Hematopoietic multipotent progenitor cell treated with erythropoietin and hydrocortisone succinate and interleukin-3 and kit ligand, for 15 days (in vitro differentiated cells): Measurements from ENCODE around the gene PSEN1.

Source experiments
- DNase-seq: peaks from one replicate; pipeline ENCODE4 v3.0.0-alpha.2; 2015; ENCODE audit warnings: low spot score

Gene PSEN1

DNA sequence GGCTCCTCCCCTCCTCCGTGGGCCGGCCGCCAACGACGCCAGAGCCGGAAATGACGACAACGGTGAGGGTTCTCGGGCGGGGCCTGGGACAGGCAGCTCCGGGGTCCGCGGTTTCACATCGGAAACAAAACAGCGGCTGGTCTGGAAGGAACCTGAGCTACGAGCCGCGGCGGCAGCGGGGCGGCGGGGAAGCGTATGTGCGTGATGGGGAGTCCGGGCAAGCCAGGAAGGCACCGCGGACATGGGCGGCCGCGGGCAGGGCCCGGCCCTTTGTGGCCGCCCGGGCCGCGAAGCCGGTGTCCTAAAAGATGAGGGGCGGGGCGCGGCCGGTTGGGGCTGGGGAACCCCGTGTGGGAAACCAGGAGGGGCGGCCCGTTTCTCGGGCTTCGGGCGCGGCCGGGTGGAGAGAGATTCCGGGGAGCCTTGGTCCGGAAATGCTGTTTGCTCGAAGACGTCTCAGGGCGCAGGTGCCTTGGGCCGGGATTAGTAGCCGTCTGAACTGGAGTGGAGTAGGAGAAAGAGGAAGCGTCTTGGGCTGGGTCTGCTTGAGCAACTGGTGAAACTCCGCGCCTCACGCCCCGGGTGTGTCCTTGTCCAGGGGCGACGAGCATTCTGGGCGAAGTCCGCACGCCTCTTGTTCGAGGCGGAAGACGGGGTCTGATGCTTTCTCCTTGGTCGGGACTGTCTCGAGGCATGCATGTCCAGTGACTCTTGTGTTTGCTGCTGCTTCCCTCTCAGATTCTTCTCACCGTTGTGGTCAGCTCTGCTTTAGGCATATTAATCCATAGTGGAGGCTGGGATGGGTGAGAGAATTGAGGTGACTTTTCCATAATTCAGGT, at the start of gene PSEN1:
TSS of gene PSEN1 (plus strand) at position 121 of the 839 bp plus-strand sequence. CDS start 11,513 bp downstream, outside the sequence.
- peak; percentile 94 for DNase-seq

- DNase-seq, result no peak
Measured at GRCh38 chr14:73091044-73091443, 45.3 kb upstream of the PSEN1 start.

DNA sequence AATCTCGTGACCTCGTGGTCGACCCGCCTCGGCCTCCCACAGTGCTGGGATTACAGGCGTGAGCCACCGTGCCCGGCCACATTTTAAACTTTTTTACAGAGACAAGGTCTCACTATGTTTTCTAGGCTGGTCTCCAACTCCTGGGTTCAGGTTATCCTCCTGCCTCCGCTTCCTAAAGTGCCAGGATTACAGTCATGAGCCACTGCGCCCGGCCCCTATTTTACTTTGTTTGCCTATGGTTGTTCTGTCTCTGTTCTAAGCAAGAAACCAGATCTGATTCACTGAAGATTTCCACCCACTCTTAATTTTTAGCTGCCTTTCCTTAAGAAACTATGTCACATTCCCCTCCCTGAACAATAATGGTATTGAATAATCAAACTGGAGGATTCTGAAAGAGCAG, 38.9 kb upstream of the PSEN1 start:
- no peak for DNase-seq

- DNase-seq, result no peak
Measured at GRCh38 chr14:73100334-73100733, 36.0 kb upstream of the PSEN1 start.

DNA sequence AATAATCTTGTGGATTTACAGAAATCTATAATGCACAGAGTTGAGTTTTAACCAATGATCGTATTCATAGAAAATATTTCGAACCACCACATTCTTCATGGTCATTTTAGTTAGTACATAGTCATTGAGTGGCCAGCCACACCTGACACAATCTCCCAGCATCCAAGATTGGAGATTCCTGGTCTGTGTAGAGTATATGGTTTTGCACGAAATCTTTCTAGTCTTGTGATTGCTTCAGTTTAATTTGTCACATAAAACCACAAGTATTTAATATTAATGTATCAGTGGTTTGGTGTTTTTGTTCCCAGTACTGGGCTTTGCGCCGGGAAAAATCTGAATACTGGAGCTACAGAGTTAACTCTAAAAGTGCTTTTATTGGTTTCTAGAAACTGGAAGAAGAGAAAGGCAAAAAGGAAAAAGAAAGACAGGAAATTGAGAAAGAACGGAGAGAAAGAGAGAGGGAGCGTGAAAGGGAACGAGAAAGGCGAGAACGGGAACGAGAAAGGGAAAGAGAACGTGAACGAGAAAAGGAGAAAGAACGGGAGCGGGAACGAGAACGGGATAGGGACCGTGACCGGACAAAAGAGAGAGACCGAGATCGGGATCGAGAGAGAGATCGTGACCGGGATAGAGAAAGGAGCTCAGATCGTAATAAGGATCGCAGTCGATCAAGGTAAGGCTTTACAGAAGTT, 33.4 kb upstream of the PSEN1 start:
- no peak for DNase-seq

- DNase-seq, result no peak
Measured at GRCh38 chr14:73105050-73105449, 31.3 kb upstream of the PSEN1 start.

- DNase-seq, result no peak
Measured at GRCh38 chr14:73105727-73106126, 30.6 kb upstream of the PSEN1 start.

- no peak for DNase-seq
Measured at GRCh38 chr14:73116079-73116665, 20.1 kb upstream of the PSEN1 start.

DNA sequence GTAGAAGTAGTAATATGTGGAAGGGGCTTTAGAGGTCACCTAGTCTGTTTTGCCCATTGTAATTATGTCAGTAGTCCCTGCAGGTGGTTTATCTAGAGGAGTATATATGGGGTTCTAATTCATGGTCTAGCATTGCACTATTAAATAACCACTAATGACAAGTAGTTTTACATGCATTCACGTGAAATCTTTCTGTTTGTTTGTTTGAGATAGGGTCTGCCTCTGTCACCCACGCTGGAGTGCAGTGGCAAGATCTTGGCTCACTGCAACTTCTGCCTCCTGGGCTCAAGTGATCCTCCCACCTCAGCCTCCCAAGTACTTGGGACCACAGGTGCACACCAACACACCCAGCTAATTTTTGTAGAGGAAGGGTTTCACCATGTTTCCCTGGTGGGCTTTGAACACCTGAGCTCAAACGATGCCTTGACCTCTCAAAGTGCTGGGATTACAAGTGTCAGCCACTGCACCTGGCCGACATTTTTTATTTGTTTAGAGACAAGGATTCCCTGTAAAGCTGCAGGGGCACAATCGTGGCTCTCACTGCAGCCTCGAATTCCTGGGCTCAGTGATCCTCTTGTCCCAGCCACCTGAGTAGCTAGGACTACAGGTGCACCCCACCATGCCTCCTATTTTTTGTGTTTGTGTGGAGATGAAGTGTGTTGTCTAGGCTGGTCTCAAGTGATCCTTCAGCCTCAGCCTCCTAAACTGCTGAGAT, 12.0 kb upstream of the PSEN1 start:
- DNase-seq, result no peak

- DNase-seq, result no peak
Measured at GRCh38 chr14:73125169-73125588, 11.1 kb upstream of the PSEN1 start.

- no peak for DNase-seq
Measured at GRCh38 chr14:73125746-73126145, 10.6 kb upstream of the PSEN1 start.

GRCh38 chr14:73133795-73134194, 2.5 kb upstream of the PSEN1 start:
- no peak for DNase-seq

DNA sequence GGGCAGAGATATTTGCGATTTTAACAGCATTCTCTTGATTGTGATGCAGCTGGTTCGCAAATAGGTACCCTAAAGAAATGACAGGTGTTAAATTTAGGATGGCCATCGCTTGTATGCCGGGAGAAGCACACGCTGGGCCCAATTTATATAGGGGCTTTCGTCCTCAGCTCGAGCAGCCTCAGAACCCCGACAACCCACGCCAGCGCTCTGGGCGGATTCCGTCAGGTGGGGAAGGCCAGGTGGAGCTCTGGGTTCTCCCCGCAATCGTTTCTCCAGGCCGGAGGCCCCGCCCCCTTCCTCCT, 271 bp upstream of the PSEN1 start:
- DNase-seq, result peak; percentile 10

- no peak for DNase-seq
Measured at GRCh38 chr14:73140811-73141323, 4.6 kb downstream of the PSEN1 start.

GRCh38 chr14:73142216-73142615, 5.9 kb downstream of the PSEN1 start:
- no peak for DNase-seq

- DNase-seq, result no peak
Measured at GRCh38 chr14:73143003-73143402, 6.7 kb downstream of the PSEN1 start.

GRCh38 chr14:73143617-73144016, 7.3 kb downstream of the PSEN1 start:
- no peak for DNase-seq

GRCh38 chr14:73145371-73145770, 9.1 kb downstream of the PSEN1 start:
- DNase-seq, result no peak

- DNase-seq, result no peak
Measured at GRCh38 chr14:73146111-73146510, 9.8 kb downstream of the PSEN1 start.

DNA sequence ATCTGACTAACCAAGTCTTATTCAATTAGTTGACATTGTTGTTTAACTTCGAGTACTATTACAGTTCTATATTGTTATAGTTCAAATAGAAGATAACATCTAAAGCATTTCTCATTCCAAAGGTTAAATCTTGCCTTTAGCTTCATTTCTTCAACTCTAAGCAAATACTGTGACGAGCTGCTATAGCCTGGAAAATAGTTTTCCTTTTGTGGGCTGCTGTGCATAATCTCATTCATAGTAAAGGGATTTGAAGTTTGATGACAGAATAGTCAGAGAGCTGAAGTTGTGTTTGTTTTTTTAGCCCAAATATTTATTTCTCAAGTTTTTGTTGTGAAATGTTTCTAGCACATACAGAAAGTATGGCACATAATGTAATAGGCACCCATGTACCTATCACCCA, 13.4 kb downstream of the PSEN1 start:
- DNase-seq, result no peak

- no peak for DNase-seq
Measured at GRCh38 chr14:73153272-73153671, 17.0 kb downstream of the PSEN1 start.

GRCh38 chr14:73162251-73162650, 25.9 kb downstream of the PSEN1 start:
- DNase-seq, result no peak
